Activated T-cell treated with anti-CD3 and anti-CD28 coated beads, Interleukin-2, amount 50 U/mL, for 1 hour (primary cell): Measurements from ENCODE around the gene PRAMEF18.
"Not testable (repeated sequence)": the region's sequence is repeated elsewhere in the genome, so short reads cannot be mapped to it uniquely, and the experiment has no call there.

ENCODE experiments used
- DNase-seq: peaks from one replicate; pipeline ENCODE4 v3.0.0-alpha.2; 2020

PRAMEF18 gene

GRCh38 chr1:13201309-13201708, 24.6 kb downstream of the PRAMEF18 start, which contains the start of gene PRAMEF13:
Gene PRAMEF13 (minus strand): TSS chr1:13201409. CDS start chr1:13199589, 1,820 bp downstream.
- DNase-seq, result not testable (repeated sequence)
